HG03064 (cell line): ENCODE results near the gene IRF5.
"Not testable (repeated sequence)": the region's sequence is repeated elsewhere in the genome, so short reads cannot be mapped to it uniquely, and the experiment has no call there.

Experiments used
- ATAC-seq: cut with Tn5 transposase; IDR thresholded peaks from one replicate; pipeline ENCODE4 v1.9.1; 2021; ENCODE audit warnings: low read depth; ENCODE audit not compliant: unreplicated experiment

IRF5 gene

DNA sequence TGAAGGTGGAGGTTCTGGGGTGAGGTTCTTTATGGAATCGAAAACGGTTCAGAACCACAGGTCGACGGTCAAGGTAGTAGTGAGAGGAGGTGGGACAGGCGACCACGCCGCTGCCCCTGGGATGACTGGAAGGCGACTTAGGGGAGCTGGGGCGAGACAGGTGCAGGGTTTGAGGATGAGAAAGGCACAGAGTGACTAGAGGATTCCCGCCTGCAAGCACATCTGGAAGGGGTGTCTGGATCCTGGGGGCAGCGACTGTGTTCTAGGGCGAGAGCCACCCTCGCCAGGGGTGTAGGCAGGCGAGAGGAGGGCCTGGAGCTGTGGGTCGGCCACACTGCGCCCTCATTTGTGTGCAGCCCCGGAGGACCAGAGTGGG, 468 bp upstream of the IRF5 start:
- ATAC-seq, result no peak

DNA sequence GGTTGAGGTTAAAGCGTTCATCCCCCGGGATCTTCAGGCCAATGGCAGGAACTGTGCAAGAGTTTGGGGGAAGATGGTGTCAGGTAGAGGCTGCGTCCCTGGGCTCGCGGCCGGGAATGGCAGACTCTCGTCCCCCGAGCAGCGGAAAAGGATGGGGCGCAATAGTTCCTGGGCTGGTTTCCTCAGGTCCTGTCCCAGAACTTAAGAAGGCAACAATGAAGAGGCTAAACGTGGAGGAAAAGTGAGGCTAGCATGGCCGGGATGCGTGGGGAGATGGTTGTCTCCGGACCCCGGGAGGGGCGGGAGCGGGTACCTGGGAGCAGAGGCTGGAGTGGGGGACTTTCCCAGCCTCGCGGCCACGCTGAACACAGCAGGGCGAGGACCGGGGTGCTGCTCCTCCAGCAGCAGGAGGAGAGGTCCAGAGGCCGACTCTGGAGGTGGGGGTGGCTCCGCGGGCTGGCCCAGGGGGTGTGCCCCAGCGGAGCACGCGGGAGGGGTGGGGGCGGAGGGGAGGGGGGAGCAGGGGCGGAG, 882 bp downstream of the IRF5 start:
- no peak for ATAC-seq

DNA sequence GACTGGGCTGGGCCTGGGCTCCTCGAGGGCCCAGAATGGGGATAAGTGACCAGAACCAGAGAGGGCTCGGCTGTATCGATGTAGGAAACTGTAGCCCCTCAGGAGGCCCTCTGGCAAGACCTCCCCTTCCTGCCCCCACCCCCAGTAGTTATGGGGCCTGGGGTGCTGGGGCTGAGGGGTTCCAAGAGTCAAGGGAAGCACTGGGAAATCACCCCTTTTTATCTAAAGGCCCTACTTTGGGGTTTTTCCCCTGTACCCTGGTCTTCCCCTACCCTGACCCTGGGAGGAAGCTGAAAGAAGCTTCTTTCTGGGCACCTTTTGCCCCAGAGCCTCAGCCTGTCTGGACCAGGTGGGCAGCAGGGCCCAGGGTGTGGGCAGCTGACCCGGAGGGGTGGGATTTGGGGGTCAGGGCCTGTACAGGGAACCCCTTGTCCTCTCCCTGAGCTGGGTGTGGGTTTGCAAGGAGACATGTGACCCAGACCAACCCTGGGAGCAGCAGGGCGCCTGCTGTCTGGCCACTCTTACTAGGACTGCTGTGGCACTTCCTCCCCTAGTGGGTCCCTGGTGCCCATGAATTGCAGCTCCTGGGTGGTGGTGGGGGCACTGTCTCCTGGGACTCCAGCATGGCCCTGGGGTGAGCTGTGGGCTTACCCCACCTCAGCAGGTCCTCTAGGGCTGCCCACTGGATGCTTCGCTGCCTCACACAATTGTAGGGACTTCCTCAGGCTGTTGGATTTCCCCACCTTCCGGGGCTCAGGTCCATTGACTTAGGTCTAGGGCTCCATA, 1.5 kb downstream of the IRF5 start:
- ATAC-seq, result no peak

DNA sequence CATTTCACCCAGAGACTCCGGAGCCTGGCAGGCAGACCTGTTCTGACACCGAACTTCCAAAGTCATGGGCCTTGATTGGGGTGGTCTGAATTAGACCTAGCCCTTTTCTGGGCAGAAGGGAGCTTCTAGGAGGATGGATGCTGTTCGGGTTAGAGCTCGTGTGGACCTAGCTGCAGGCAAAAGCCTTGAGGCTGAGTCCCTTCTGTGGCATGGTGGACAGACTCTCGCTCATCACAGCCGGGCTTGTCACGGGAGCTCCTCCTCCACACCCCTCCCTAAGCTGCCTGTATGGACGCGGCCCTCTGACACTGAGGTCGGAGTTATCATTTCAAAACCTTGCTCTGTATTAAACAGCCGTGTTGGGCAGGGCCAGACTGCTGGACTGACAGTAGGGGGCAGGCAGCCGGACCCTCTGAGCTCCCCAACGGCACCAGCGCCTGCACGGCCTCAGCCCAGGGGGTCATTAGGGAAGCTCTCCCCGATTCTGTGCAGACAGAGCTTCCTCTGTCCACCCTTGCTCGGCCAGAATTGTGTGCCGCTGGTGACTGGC, 2.2 kb downstream of the IRF5 start:
- peak; percentile 21 for ATAC-seq

DNA sequence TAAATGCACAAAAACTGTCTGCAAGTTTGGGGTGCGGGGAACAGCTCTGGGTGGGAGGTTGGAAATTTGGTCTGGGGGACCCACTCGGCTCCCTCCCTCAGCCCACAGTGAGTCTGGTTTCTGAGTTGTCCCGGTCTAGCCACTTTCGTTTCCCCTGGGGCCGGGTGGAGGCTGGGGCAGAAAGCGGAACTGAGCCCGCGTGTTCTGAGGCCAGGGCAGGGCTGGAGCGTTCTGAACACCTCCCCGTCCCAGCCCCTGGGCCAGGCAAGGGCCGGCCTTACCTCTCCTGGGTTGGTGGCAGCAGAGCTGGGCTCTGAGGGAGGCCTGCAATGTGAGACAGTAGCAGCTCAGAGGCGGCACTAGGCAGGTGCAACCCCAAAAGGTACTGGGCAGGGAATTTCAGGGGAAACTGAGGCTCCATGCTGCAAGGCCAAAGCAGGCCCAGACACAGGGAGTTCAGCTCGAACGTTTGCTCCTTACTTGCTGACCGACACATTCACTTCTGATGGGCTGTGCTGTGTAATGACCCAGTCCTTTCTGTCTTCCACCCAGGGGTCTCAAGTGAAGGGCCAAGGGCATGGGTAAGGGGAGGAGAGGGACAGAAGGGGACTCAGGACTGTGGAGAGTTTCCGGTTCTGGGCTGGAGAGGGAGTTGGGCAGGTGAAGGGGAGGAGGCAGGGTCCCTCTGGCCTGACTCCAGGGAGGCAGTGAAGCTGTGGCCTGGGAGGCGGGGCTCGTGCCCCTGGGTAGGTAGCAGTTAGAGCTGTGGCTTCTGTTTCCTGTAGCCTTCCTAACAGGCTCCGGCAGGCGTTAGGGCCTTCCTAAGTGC, 3.0 kb downstream of the IRF5 start:
- ATAC-seq, result peak; percentile 45

- no peak for ATAC-seq
These were observed 3.7 kb downstream of the IRF5 start for GRCh38 chr7:128941323-128941890.

DNA sequence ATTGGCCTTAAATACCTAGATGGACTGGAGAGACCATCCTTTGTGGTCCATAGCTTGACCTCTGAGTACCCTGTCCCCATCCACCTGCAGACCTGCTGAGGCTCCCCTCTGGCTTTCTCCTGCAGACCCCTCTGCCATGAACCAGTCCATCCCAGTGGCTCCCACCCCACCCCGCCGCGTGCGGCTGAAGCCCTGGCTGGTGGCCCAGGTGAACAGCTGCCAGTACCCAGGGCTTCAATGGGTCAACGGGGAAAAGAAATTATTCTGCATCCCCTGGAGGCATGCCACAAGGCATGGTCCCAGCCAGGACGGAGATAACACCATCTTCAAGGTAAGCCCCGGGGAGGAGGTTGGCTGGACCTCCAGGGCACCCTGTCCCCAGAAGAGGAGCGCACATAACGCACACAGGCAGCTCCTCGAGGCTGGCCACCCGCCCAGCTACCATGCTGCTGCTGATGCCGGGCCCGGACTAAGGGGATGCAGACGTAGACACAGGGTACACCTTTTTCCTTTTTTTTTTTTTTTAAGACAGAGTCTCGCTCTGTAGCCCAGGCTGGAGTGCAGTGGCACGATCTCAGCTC, 4.3 kb downstream of the IRF5 start:
- ATAC-seq, result no peak

DNA sequence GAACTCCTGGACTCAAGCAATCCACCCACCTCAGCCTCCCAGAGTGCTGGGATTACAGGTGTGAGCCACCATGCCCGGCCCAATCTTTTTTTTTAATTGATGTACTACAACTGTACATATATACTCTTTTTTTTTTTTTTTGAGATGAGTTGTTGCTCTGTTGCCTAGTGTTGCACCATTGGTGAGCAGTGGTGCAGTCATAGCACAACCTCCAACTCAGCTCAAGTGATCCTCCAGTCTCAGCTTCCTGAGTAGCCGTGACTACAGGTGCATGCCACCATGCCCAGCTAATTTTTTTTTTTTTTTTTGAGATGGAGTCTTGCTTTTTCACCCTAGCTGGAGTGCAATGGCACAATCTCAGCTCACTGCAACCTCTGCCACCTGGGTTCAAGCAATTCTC, 5.5 kb downstream of the IRF5 start:
- not testable (repeated sequence) for ATAC-seq

- ATAC-seq, result no peak
These were observed 6.9 kb downstream of the IRF5 start for GRCh38 chr7:128944487-128945236.

DNA sequence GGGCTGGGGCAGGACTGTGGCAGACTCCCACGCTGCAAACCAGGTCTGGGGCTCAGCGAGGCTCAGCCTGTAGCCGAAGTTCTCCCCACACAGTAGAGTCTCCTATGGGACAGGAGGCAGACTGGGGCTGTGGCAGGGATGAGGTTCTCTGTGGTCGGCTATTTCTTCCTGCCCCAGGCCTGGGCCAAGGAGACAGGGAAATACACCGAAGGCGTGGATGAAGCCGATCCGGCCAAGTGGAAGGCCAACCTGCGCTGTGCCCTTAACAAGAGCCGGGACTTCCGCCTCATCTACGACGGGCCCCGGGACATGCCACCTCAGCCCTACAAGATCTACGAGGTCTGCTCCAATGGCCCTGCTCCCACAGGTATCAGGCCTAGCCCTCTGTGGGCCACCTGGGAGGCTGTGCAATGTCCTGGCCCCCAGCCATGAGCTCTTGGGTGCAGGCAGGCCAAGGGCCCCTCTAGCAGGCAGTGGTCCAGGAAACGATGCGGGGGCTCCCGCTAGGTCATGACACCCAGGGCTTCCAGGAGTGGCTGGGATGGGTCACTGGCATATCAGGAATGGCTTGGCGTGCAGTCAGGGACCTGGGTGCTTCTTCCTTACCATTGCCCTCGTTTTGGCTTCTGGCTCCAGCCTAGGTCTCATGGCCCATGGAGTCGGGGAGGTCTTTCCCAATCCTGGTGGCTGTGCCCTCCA, 8.1 kb downstream of the IRF5 start:
- no peak for ATAC-seq

- ATAC-seq, result no peak
These were observed 9.5 kb downstream of the IRF5 start for GRCh38 chr7:128946936-128947830.

DNA sequence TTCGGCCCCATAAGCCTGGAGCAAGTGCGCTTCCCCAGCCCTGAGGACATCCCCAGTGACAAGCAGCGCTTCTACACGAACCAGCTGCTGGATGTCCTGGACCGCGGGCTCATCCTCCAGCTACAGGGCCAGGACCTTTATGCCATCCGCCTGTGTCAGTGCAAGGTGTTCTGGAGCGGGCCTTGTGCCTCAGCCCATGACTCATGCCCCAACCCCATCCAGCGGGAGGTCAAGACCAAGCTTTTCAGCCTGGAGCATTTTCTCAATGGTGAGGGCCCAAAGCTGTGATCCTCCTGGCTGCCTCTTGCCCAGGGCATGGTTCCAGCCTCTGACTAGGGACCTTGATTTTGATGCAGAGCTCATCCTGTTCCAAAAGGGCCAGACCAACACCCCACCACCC, 10.1 kb downstream of the IRF5 start:
- ATAC-seq, result no peak

DNA sequence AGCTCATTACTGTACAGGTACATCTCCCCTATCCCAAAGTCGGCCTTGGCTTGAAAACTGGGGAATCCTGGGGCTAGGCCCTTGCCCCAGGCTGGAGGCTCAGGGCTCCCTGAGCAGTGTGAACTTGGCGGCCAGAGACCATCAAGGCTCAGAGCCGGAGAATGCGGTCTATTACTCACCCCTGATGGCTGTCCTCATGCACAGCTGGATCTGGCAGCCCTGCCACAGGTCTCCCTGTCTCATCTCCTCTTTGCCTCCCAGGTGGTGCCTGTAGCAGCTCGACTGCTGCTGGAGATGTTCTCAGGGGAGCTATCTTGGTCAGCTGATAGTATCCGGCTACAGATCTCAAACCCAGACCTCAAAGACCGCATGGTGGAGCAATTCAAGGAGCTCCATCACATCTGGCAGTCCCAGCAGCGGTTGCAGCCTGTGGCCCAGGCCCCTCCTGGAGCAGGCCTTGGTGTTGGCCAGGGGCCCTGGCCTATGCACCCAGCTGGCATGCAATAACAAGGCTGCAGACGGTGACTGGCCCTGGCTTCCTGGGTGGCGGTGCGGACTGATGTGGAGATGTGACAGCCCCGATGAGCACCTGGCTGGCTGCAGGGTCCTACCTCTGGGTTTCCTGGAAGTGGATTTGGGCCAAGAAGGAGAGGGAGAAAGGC, 10.7 kb downstream of the IRF5 start:
- ATAC-seq, result no peak

- ATAC-seq, result no peak
These were observed 11.4 kb downstream of the IRF5 start for GRCh38 chr7:128948976-128949760.

- ATAC-seq, result no peak
These were observed 13.6 kb downstream of the IRF5 start for GRCh38 chr7:128951296-128951695.

DNA sequence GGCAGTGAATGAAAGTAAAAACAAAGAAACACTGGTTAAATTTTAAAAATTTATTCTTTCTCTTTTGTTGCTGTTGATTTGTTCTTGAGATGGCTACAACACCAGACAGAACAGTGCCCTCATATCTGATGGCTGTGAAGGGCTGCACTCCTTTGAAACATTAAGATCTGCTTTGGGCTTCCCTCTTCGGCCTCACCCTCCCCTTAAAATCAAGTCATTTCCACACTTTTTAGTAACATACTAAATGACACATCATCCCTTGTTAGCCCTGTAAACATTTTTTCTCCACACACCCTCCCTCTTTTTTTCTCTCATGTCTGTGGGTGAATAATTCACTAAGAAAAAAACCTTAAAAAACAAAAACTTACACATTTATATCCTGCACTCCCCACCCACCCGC, 16.4 kb downstream of the IRF5 start:
- ATAC-seq, result no peak
